Measurements from ENCODE around the gene C1QTNF7. TPM values are rescaled to one million over a fixed set of nuclear protein-coding genes. Genes with fewer than 3 reads are reported as not detected.

Gene C1QTNF7
- total RNA-seq (ENCODE audit: unreplicated experiment): not detected
- long read RNA-seq: 0 reads

GRCh38 chr4:15427701-15428100 lies at the start of gene C1QTNF7:
Gene C1QTNF7 (plus strand): TSS chr4:15428033. CDS start chr4:15435744, 7,711 bp downstream.
- DNase-seq: no peak
- Mint-ChIP-seq H3K4me3 (ENCODE audit: unreplicated experiment) (no peak within 1 kb of the TSS), H3K27ac (ENCODE audit: unreplicated experiment) (no peak within 1 kb of the TSS), H3K9me3 (ENCODE audit: unreplicated experiment) (peaks cover 2% of the 10 kb centered on the region), H3K27me3 (ENCODE audit: unreplicated experiment) (no peaks in the 10 kb centered on the region), H3K36me3 (ENCODE audit: unreplicated experiment) (no peaks in the 10 kb centered on the region), H3K4me1 (ENCODE audit: low read depth, unreplicated experiment) (no peaks in the 10 kb centered on the region)
- no peak for TF ChIP-seq CTCF (IDR thresholded peaks at IDR 0.05; ENCODE audit: partially characterized antibody, unreplicated experiment)

- H3K4me1 Mint-ChIP-seq (ENCODE audit: low read depth, unreplicated experiment): no peaks in the 10 kb centered on the region
- no peaks in the 10 kb centered on the region for H3K36me3 Mint-ChIP-seq (ENCODE audit: unreplicated experiment)
- H3K4me3 Mint-ChIP-seq (ENCODE audit: unreplicated experiment): no peak overlapping the region
- TF ChIP-seq CTCF (IDR thresholded peaks at IDR 0.05; ENCODE audit: partially characterized antibody, unreplicated experiment): no peak
- H3K9me3 Mint-ChIP-seq (ENCODE audit: unreplicated experiment): no peaks in the 10 kb centered on the region
- H3K27me3 Mint-ChIP-seq (ENCODE audit: unreplicated experiment): no peaks in the 10 kb centered on the region
- no peak for DNase-seq
- H3K27ac Mint-ChIP-seq (ENCODE audit: unreplicated experiment): no peak overlapping the region
These were observed 49.8 kb upstream of the C1QTNF7 start for GRCh38 chr4:15378062-15378461.

GRCh38 chr4:15378493-15378892 lies 49.3 kb upstream of the C1QTNF7 start:
- Mint-ChIP-seq H3K4me3 (ENCODE audit: unreplicated experiment) (no peak overlapping the region), H3K27ac (ENCODE audit: unreplicated experiment) (no peak overlapping the region), H3K27me3 (ENCODE audit: unreplicated experiment) (no peaks in the 10 kb centered on the region), H3K4me1 (ENCODE audit: low read depth, unreplicated experiment) (no peaks in the 10 kb centered on the region), H3K36me3 (ENCODE audit: unreplicated experiment) (no peaks in the 10 kb centered on the region), H3K9me3 (ENCODE audit: unreplicated experiment) (no peaks in the 10 kb centered on the region)
- no peak for DNase-seq
- TF ChIP-seq CTCF (IDR thresholded peaks at IDR 0.05; ENCODE audit: partially characterized antibody, unreplicated experiment): no peak

- Mint-ChIP-seq H3K27me3 (ENCODE audit: unreplicated experiment) (no peaks in the 10 kb centered on the region), H3K4me3 (ENCODE audit: unreplicated experiment) (no peak overlapping the region), H3K9me3 (ENCODE audit: unreplicated experiment) (no peaks in the 10 kb centered on the region), H3K27ac (ENCODE audit: unreplicated experiment) (no peak overlapping the region), H3K36me3 (ENCODE audit: unreplicated experiment) (no peaks in the 10 kb centered on the region), H3K4me1 (ENCODE audit: low read depth, unreplicated experiment) (no peaks in the 10 kb centered on the region)
- no peak for DNase-seq
- no peak for TF ChIP-seq CTCF (IDR thresholded peaks at IDR 0.05; ENCODE audit: partially characterized antibody, unreplicated experiment)
These were observed 46.0 kb upstream of the C1QTNF7 start for GRCh38 chr4:15381806-15382338.

- no peaks in the 10 kb centered on the region for H3K27me3 Mint-ChIP-seq (ENCODE audit: unreplicated experiment)
- no peaks in the 10 kb centered on the region for H3K9me3 Mint-ChIP-seq (ENCODE audit: unreplicated experiment)
- H3K36me3 Mint-ChIP-seq (ENCODE audit: unreplicated experiment): no peaks in the 10 kb centered on the region
- no peak overlapping the region for H3K27ac Mint-ChIP-seq (ENCODE audit: unreplicated experiment)
- no peak for TF ChIP-seq CTCF (IDR thresholded peaks at IDR 0.05; ENCODE audit: partially characterized antibody, unreplicated experiment)
- no peak overlapping the region for H3K4me3 Mint-ChIP-seq (ENCODE audit: unreplicated experiment)
- no peak for DNase-seq
- H3K4me1 Mint-ChIP-seq (ENCODE audit: low read depth, unreplicated experiment): no peaks in the 10 kb centered on the region
These were observed 45.1 kb upstream of the C1QTNF7 start for GRCh38 chr4:15382669-15383273.

Measured in glutamatergic neuron (in vitro differentiated cells).